Measurements from ENCODE around the gene PTPA. TPM values are rescaled to one million over a fixed set of nuclear protein-coding genes. Genes with fewer than 3 reads are reported as not detected.
"Not testable (repeated sequence)": the region's sequence is repeated elsewhere in the genome, so short reads cannot be mapped to it uniquely, and the experiment has no call there.

The PTPA gene
- total RNA-seq, 8 experiments from 2014 or later = 56.5 to 126 (median 95.6) TPM

DNA sequence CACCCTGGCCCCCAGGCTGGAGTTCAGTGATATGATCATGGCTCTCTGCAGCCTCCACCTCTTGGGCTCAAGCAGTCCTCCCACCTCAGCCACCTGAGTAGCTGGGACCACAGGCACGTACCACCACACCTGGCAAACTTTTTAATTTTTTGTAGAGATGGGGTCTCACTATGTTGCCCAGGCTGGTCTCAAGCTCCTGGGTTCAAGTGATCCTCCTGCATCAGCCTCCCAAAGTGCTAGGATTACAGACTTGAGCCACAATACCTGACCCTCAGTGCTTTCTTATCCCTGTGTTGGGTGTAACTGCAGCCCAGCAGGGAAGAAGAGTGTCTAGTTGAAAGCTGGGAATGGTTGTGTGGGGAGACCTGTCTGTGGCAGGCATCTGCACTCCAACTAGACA lies 10.9 kb downstream of the PTPA start:
- in situ Hi-C loops (cut with MboI; ENCODE audit: low pct_unique_long_range_greater_than_20kb in 2 of 9, low sequenced_read_pairs in 9 of 9, unreplicated experiment in 9 of 9) = no loop called here
- no peak overlapping the region for H3K4me3 ChIP-seq
- ATAC-seq (replicated peaks in 6 of 8) = no peak
- peaks cover 8 to 9% of the 10 kb centered on the region in 2 donors for H3K4me1 ChIP-seq (replicated peaks in 1 of 2)
- H3K27ac ChIP-seq = no peak overlapping the region
- 89 to 100% methylated on average over 1 of the region's 1 CpG; no CpG with 5 or more reads in 8 of the 10 experiments for WGBS, 10 experiments

GRCh38 chr9:129122976-129123375 lies 11.8 kb downstream of the PTPA start:
- ATAC-seq (replicated peaks in 6 of 8); H3K4me3 ChIP-seq; in situ Hi-C loops (cut with MboI; ENCODE audit: low pct_unique_long_range_greater_than_20kb in 2 of 9, low sequenced_read_pairs in 9 of 9, unreplicated experiment in 9 of 9); H3K27ac ChIP-seq: not testable (repeated sequence)
- WGBS, 10 experiments = 95 to 100% (median 99%) methylated on average over 1 to 10 of the region's 15 CpGs; no CpG with 5 or more reads in 4 of the 10 experiments
- H3K4me1 ChIP-seq (replicated peaks in 1 of 2) = peaks cover 10 to 12% of the 10 kb centered on the region in 2 donors

DNA sequence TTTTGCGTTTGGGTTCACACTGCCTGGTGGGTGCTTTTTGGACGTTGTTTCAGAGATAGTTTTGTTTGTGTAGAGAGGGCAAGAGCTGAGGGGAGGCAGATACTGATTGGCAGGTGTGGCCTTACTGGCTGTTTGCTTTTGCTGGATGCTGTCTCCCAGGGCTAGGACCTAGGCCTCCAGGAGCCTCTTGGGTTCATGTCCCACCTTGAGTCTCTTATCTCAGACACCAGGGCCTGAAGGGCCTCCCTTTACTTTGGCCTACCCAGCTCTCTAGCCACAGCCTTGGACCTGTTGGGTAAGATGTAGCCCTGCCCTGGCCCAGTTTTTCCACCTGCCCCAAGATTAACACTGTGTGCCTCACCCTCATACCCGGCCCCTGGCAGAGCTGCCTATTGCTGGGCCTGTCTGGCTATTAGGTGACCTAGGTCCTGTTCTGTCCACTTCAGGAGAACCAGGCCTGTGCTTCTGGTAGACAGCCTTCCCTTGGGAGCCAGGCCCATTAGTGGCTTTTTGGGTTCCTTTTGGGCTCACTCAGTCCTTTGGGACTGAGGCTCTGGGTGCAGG lies 13.4 kb downstream of the PTPA start:
- H3K27ac ChIP-seq = no peak overlapping the region
- WGBS, 10 experiments = 50 to 100% (median 100%) methylated on average over 1 to 2 of the region's 3 CpGs; no CpG with 5 or more reads in 4 of the 10 experiments
- no peak for ATAC-seq (replicated peaks in 6 of 8)
- H3K4me1 ChIP-seq (replicated peaks in 1 of 2) = peaks cover 10 to 12% of the 10 kb centered on the region in 2 donors
- in situ Hi-C loops (cut with MboI; ENCODE audit: low pct_unique_long_range_greater_than_20kb in 2 of 9, low sequenced_read_pairs in 9 of 9, unreplicated experiment in 9 of 9) = loop anchor here in 7 of 9 experiments (25.0 kb wide), 3 partner anchors 363 to 663 kb away; partner anchors contain the start of gene C9orf50 (in 5 of the 7)
- H3K4me3 ChIP-seq = no peak overlapping the region

DNA sequence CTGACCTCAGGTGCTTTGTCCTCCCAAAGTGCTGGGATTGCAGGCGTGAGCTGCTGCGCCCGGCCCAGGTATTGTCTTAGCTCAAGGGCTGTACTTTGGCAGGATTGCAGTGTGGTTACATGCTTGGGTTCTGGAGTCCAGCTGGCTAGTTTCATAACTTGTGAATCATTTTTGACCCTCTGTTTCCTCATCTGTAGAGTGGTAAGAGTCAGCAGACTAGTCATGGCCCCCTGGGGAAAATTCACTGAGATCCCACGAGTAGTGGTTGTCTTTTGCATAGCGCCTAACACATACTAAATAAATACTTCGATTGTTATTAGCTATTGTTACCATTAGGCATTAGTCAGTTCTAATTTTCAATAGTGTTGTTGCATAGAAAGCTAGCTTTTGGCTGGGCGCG lies 14.3 kb downstream of the PTPA start:
- H3K27ac ChIP-seq = no peak overlapping the region
- ATAC-seq (replicated peaks in 6 of 8) = no peak
- in situ Hi-C loops (cut with MboI; ENCODE audit: low pct_unique_long_range_greater_than_20kb in 2 of 9, low sequenced_read_pairs in 9 of 9, unreplicated experiment in 9 of 9) = loop anchor here in 7 of 9 experiments (25.0 kb wide), 3 partner anchors 362 to 662 kb away; partner anchors contain the start of gene C9orf50 (in 5 of the 7)
- H3K4me3 ChIP-seq = no peak overlapping the region
- 85 to 94% (median 93%) methylated on average over 3 to 8 of the region's 8 CpGs; no CpG with 5 or more reads in 5 of the 10 experiments for WGBS, 10 experiments
- peaks cover 10 to 12% of the 10 kb centered on the region in 2 donors for H3K4me1 ChIP-seq (replicated peaks in 1 of 2)

DNA sequence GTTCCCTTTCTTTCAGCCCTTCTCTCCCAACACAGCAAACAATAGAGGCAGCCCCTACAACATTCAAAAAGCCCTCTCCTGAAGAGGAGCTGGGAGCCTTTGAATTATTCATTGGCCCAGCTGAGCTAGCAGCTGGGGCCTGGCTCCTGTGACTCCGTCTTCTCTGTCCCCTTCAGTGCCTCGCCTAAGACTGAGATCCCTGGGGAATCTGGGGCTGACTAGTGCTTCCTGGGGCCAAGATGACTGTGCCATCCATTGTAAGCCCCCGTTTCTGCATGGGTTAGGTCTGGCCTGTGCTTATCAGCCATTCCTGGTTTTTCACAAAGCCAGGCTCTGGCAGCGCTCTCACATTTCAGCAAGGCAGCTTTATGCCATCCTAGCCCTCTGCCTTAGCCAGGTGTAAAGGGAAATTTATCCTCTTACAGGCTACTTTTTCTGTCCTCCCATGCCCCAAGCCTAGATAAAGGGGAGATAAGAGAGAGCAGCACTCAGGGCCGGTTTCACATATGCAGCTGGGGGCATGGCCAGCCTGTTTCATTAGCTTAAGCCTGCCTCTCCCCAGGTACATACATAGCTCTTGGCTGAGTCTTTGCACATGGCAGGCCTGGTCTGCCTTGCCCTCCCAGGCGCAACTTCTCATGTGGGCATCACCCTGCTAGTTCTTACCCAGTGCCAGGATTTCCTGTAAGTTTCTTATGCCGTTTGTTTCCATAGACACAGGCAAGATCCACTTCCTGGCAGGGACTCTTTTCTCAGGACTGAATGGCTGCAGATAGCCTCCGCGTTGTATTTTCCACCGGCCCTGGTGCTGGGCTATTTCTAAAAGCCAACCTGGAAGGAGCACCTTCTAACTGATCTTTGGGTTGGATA lies 15.8 kb downstream of the PTPA start:
- 0 to 80% (median 31%) methylated on average over 1 to 5 of the region's 10 CpGs; no CpG with 5 or more reads in 2 of the 10 experiments for WGBS, 10 experiments
- in situ Hi-C loops (cut with MboI; ENCODE audit: low pct_unique_long_range_greater_than_20kb in 2 of 9, low sequenced_read_pairs in 9 of 9, unreplicated experiment in 9 of 9) = loop anchor here in 7 of 9 experiments (25.0 kb wide), 3 partner anchors 360 to 660 kb away; partner anchors contain the start of gene C9orf50 (in 5 of the 7)
- Histone ChIP-seq H3K27ac (peak overlapping the region; percentile 45 to 64), H3K4me3 (no peak overlapping the region), H3K4me1 (replicated peaks in 1 of 2) (peaks cover 12% of the 10 kb centered on the region in 2 donors)
- peak; percentile 67 to 96 (median 90) for ATAC-seq (replicated peaks in 6 of 8)

DNA sequence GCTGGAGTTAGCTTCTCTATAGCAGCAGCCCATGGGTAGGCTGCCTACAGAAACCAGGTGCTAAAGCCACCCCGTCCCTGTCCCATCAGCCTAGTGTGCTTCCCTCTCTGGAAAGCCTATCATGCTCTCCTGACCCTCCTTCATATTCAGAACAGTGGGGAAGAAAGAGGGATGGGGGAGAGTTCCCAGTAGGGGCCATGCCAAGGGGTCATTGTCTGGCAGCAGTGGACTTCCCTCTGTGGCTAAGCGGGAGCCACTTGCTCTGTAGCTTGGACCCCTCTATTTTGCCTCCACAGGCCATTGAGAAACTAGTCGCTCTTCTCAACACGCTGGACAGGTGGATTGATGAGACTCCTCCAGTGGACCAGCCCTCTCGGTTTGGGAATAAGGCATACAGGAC lies 17.5 kb downstream of the PTPA start:
- peaks cover 12% of the 10 kb centered on the region in 2 donors for H3K4me1 ChIP-seq (replicated peaks in 1 of 2)
- no peak overlapping the region for H3K27ac ChIP-seq
- no peak for ATAC-seq (replicated peaks in 6 of 8)
- in situ Hi-C loops (cut with MboI; ENCODE audit: low pct_unique_long_range_greater_than_20kb in 2 of 9, low sequenced_read_pairs in 9 of 9, unreplicated experiment in 9 of 9) = loop anchor here in 7 of 9 experiments (25.0 kb wide), 3 partner anchors 359 to 659 kb away; partner anchors contain the start of gene C9orf50 (in 5 of the 7)
- WGBS, 10 experiments = 88 to 100% (median 100%) methylated on average over 1 to 5 of the region's 5 CpGs; no CpG with 5 or more reads in 2 of the 10 experiments
- H3K4me3 ChIP-seq = no peak overlapping the region

DNA sequence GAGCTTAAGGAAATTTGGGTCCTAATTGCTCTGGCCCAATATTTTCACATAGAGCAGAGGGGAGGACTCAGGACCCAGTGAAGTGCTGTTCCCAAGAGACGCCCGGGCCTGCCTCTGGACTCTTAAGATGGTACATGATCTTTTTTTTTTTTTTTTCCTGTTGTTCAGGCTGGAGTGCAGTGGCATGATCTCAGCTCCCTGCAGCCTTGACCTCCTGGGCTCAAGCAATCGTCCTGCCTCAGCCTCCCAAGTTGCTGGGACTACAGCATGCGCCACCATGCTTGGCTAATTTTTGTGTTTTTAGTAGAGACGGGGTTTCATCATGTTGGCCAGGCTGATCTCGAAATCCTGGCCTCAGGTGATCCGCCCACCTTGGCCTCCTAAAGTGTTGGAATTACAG lies 19.1 kb downstream of the PTPA start:
- ATAC-seq (replicated peaks in 6 of 8); H3K4me3 ChIP-seq; H3K27ac ChIP-seq: not testable (repeated sequence)
- H3K4me1 ChIP-seq (replicated peaks in 1 of 2) = peaks cover 12% of the 10 kb centered on the region in 2 donors
- 58 to 100% (median 92%) methylated on average over 1 to 4 of the region's 7 CpGs; no CpG with 5 or more reads in 1 of the 10 experiments for WGBS, 10 experiments
- in situ Hi-C loops (cut with MboI; ENCODE audit: low pct_unique_long_range_greater_than_20kb in 2 of 9, low sequenced_read_pairs in 9 of 9, unreplicated experiment in 9 of 9) = loop anchor here (10.0 to 25.0 kb wide), 5 partner anchors 357 to 657 kb away; partner anchors contain the start of gene C9orf50 (in 5 of the 9)

DNA sequence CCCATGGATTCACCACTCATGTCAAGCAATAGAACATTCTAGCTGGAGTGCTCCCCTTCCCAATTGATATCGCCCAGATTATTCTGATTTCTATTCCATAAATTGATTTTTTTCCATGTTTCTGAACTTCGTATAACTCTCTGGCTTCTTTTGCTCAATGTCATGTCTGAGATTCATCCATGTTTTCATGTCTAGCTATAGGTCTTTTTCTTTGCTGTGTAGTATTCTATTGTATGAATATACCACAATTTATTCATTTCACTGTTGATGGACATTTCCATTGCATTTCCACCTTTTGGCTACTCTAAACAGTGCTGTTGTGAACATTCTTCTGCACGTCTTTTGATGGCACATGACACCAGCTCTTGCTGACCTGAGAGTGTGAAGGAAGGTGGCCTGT lies 19.6 kb downstream of the PTPA start:
- Histone ChIP-seq H3K27ac (no peak overlapping the region), H3K4me1 (replicated peaks in 1 of 2) (peaks cover 12% of the 10 kb centered on the region in 2 donors), H3K4me3 (no peak overlapping the region)
- in situ Hi-C loops (cut with MboI; ENCODE audit: low pct_unique_long_range_greater_than_20kb in 2 of 9, low sequenced_read_pairs in 9 of 9, unreplicated experiment in 9 of 9) = loop anchor here (10.0 to 25.0 kb wide), 5 partner anchors 357 to 657 kb away; partner anchors contain the start of gene C9orf50 (in 5 of the 9)
- no peak for ATAC-seq (replicated peaks in 6 of 8)
- WGBS, 10 experiments = 59 to 100% (median 81%) methylated on average over 1 to 3 of the region's 3 CpGs

GRCh38 chr9:129131300-129132145 lies 20.3 kb downstream of the PTPA start:
- WGBS, 10 experiments = 0 to 81% (median 40%) methylated on average over 1 to 9 of the region's 13 CpGs; no CpG with 5 or more reads in 1 of the 10 experiments
- Histone ChIP-seq H3K4me1 (replicated peaks in 1 of 2) (peaks cover 10 to 11% of the 10 kb centered on the region in 2 donors), H3K27ac (no peak overlapping the region), H3K4me3 (no peak overlapping the region)
- in situ Hi-C loops (cut with MboI; ENCODE audit: low pct_unique_long_range_greater_than_20kb in 2 of 9, low sequenced_read_pairs in 9 of 9, unreplicated experiment in 9 of 9) = loop anchor here (10.0 to 25.0 kb wide), 5 partner anchors 356 to 656 kb away; partner anchors contain the start of gene C9orf50 (in 5 of the 9)
- ATAC-seq (replicated peaks in 6 of 8) = peak; percentile 31 to 98 (median 54)

- WGBS, 10 experiments = 20 to 100% (median 60%) methylated on average over 1 to 4 of the region's 4 CpGs; no CpG with 5 or more reads in 6 of the 10 experiments
Measured at GRCh38 chr9:129133082-129133481, 21.9 kb downstream of the PTPA start.

GRCh38 chr9:129135476-129135875 lies 24.3 kb downstream of the PTPA start:
- Histone ChIP-seq H3K27ac (no peak overlapping the region), H3K4me3 (no peak overlapping the region), H3K4me1 (replicated peaks in 1 of 2) (peaks cover 17 to 20% of the 10 kb centered on the region in 2 donors)
- no peak for ATAC-seq (replicated peaks in 6 of 8)
- 80 to 100% (median 100%) methylated on average over 1 to 3 of the region's 6 CpGs; no CpG with 5 or more reads in 5 of the 10 experiments for WGBS, 10 experiments
- in situ Hi-C loops (cut with MboI; ENCODE audit: low pct_unique_long_range_greater_than_20kb in 2 of 9, low sequenced_read_pairs in 9 of 9, unreplicated experiment in 9 of 9) = loop anchor here (10.0 to 25.0 kb wide), 5 partner anchors 352 to 652 kb away; partner anchors contain the start of gene C9orf50 (in 5 of the 9)

More at GRCh38 chr9:129133082-129133481, 21.9 kb downstream of the PTPA start:
- no peak overlapping the region for H3K4me3 ChIP-seq
- in situ Hi-C loops (cut with MboI; ENCODE audit: low pct_unique_long_range_greater_than_20kb in 2 of 9, low sequenced_read_pairs in 9 of 9, unreplicated experiment in 9 of 9) = loop anchor here (10.0 to 25.0 kb wide), 5 partner anchors 354 to 654 kb away; partner anchors contain the start of gene C9orf50 (in 5 of the 9)
- peak in 3 of 8 experiments; percentile 13 to 53 (median 45) for ATAC-seq (replicated peaks in 6 of 8)
- H3K27ac ChIP-seq = no peak overlapping the region
- peaks cover 6 to 9% of the 10 kb centered on the region in 2 donors for H3K4me1 ChIP-seq (replicated peaks in 1 of 2)
